A549 (cell line): ENCODE results near the gene MBL2. TPM values are rescaled to one million over a fixed set of nuclear protein-coding genes. Genes with fewer than 3 reads are reported as not detected.

Experiments used
- ATAC-seq, 2 experiments: fragments of 200-7000 bp in 1 of 2; fragments of >200 bp in 1 of 2; cut with Nextera tagmentation in 1 of 2; cut with Tn5 transposase in 1 of 2; 3 replicates each; pipeline versions ENCODE4 v1.8.0 to v1.9.1; 2018 to 2020; ENCODE audit warnings: mild to moderate bottlenecking in 1 of 2, moderate library complexity in 1 of 2
- CTCF ChIA-PET: fragments of 300-600 bp; sonication (Branson Sonifier 250); formaldehyde crosslinking; extraction: SDS; loops from one replicate; lab custom pipeline; 2021; ENCODE audit warnings: antibody characterized with exemption, inconsistent platforms; lab: Yijun Ruan, JAX
- POLR2A ChIA-PET: fragments of 350-600 bp; formaldehyde crosslinking; extraction: SDS; loops from one replicate; lab custom pipeline; 2021; ENCODE audit warnings: antibody characterized with exemption, inconsistent platforms; lab: Yijun Ruan, JAX
- DNase-seq, 2 experiments: peaks; one replicate each; pipeline versions ENCODE4 v3.0.0 to v3.0.0-alpha.2; 2011 to 2016; ENCODE audit warnings: low read depth in 1 of 2, low spot score in 1 of 2
- FAIRE-seq: peaks from 2 replicates; lab custom pipeline; 2011; peaks lifted over from hg19 to GRCh38; lab: Jason Lieb, UNC
- H3K27ac ChIP-seq, 2 experiments: fragments of >200 bp; sonication (Bioruptor Twin); formaldehyde crosslinking; 3 replicates each; pipeline ENCODE4 v1.5.1; 2016 to 2017
- H3K4me1 ChIP-seq: fragments of >200 bp; sonication (Bioruptor Twin); formaldehyde crosslinking; 3 replicates; pipeline ENCODE4 v1.6.1; 2016
- H3K4me2 ChIP-seq: fragments of >200 bp; sonication (Bioruptor Twin); formaldehyde crosslinking; 3 replicates; pipeline ENCODE4 v1.6.1; 2016
- H3K4me3 ChIP-seq: fragments of >200 bp; sonication (Bioruptor Twin); formaldehyde crosslinking; 3 replicates; pipeline ENCODE4 v1.5.1; 2016
- H3K9me3 ChIP-seq: fragments of >200 bp; sonication (Bioruptor Twin); formaldehyde crosslinking; 3 replicates; pipeline ENCODE4 v1.6.1; 2016
- CBX2 ChIP-seq: fragments of 200-600 bp; sonication (generic); IDR thresholded peaks from 2 replicates; pipeline ENCODE4 v1.6.1; 2016; ENCODE audit warnings: low read depth, mild to moderate bottlenecking, borderline replicate concordance
- FOSB ChIP-seq: fragments of 250-450 bp; sonication (Bioruptor Pico); IDR thresholded peaks from 2 replicates; pipeline ENCODE4 v1.5.0; 2020; ENCODE audit warnings: mild to moderate bottlenecking, moderate library complexity
- NPAS2 ChIP-seq: fragments of 250-450 bp; sonication (Bioruptor Pico); IDR thresholded peaks from 2 replicates; pipeline ENCODE4 v1.8.0; 2022; ENCODE audit warnings: mild to moderate bottlenecking, moderate library complexity, borderline replicate concordance
- RFX5 ChIP-seq: fragments of 450-650 bp; IDR thresholded peaks from 2 replicates; pipeline ENCODE4 v1.7.1; 2014; ENCODE audit warnings: antibody characterized with exemption, mild to moderate bottlenecking, moderate library complexity
- RNF2 ChIP-seq: fragments of 200-600 bp; sonication (generic); IDR thresholded peaks from 2 replicates; pipeline ENCODE4 v1.6.1; 2016; ENCODE audit warnings: low read depth, mild to moderate bottlenecking, antibody characterized with exemption, moderate library complexity, borderline replicate concordance
- WGBS: methylation state at CpG from one replicate; pipeline ENCODE4 v1.1.6; 2017; ENCODE audit errors: missing lambda C conversion rate; 5-methylcytosine and 5-hydroxymethylcytosine counted together
- polyA plus RNA-seq, 4 experiments: library from polyadenylated mRNA; depleted of rRNA in 3 of 4; stranded (reverse); fragments of >200 nt; fragmentation: RNase III in 1 of 4; extraction: RNeasy Plus Mini Kit Qiagen cat#74134 plus additional on column Dnase treatment in 1 of 4; gene quantifications; 2 replicates in 3 of 4; 3 replicates in 1 of 4; pipeline ENCODE4 v1.2.3, GENCODE V29; 2011 to 2017
- TF ChIP-seq, protein P1 (sequence below): fragments of 200-600 bp; sonication (generic); IDR thresholded peaks from 2 replicates; pipeline ENCODE4 v1.6.1; 2016; ENCODE audit warnings: antibody characterized with exemption, mild to moderate bottlenecking, moderate library complexity

The MBL2 gene
- polyA plus RNA-seq, 2 of the 4 experiments (the other 2 are of a cell fraction): not detected

DNA sequence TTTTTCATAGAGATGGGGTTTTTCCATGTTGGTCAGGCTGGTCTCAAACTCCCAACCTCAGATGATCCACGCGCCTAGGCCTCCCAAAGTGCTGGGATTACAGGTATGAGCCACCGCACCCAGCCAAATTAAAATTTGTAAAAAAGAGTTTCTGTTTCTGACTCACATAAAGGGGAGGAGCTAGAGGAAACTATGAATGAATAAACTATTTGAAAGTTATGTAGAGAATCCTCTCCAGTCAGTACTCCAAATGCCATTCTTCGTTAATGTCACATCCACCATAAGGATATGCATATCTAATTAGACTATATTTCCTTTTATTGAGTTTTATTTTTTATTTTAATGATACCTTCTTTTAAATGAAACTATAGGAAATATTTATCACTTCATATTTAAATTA is 52.6 kb downstream of the MBL2 start:
- WGBS: 74% methylated on average over 4 of the region's 4 CpGs
- no peak overlapping the region for H3K27ac ChIP-seq
- CTCF ChIA-PET: interaction anchor here (0.7 to 1.2 kb wide), 3 partner anchors 61 to 90 kb away, joined by 3 read pairs; no protein-coding TSS in a partner anchor
- H3K9me3 ChIP-seq: 0 out of 3 replicates have a peak, but pooled peaks cover 6% of the 10 kb centered on the region
- no peak overlapping the region for H3K4me2 ChIP-seq
- ATAC-seq (no peak), DNase-seq (no peak), FAIRE-seq (no peak)
- no peaks in the 10 kb centered on the region for H3K4me1 ChIP-seq
- no peak overlapping the region for H3K4me3 ChIP-seq
- POLR2A ChIA-PET: no interaction called here
- no peak for TF ChIP-seq NPAS2 (CRISPR knock-in tag)
- TF ChIP-seq CBX2: no peak
- TF ChIP-seq RNF2: no peak
- TF ChIP-seq RFX5: no peak
- no peak for TF ChIP-seq FOSB (CRISPR knock-in tag)
- TF ChIP-seq, protein P1, sequence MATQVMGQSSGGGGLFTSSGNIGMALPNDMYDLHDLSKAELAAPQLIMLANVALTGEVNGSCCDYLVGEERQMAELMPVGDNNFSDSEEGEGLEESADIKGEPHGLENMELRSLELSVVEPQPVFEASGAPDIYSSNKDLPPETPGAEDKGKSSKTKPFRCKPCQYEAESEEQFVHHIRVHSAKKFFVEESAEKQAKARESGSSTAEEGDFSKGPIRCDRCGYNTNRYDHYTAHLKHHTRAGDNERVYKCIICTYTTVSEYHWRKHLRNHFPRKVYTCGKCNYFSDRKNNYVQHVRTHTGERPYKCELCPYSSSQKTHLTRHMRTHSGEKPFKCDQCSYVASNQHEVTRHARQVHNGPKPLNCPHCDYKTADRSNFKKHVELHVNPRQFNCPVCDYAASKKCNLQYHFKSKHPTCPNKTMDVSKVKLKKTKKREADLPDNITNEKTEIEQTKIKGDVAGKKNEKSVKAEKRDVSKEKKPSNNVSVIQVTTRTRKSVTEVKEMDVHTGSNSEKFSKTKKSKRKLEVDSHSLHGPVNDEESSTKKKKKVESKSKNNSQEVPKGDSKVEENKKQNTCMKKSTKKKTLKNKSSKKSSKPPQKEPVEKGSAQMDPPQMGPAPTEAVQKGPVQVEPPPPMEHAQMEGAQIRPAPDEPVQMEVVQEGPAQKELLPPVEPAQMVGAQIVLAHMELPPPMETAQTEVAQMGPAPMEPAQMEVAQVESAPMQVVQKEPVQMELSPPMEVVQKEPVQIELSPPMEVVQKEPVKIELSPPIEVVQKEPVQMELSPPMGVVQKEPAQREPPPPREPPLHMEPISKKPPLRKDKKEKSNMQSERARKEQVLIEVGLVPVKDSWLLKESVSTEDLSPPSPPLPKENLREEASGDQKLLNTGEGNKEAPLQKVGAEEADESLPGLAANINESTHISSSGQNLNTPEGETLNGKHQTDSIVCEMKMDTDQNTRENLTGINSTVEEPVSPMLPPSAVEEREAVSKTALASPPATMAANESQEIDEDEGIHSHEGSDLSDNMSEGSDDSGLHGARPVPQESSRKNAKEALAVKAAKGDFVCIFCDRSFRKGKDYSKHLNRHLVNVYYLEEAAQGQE: no peak
